GM18498 (cell line): ENCODE measurements around the gene SUN5.

ENCODE experiments used
- ATAC-seq: cut with Tn5 transposase; IDR thresholded peaks from one replicate; pipeline ENCODE4 v1.9.1; 2021; ENCODE audit warnings: mild to moderate bottlenecking, moderate library complexity; ENCODE audit not compliant: unreplicated experiment

SUN5 gene

DNA sequence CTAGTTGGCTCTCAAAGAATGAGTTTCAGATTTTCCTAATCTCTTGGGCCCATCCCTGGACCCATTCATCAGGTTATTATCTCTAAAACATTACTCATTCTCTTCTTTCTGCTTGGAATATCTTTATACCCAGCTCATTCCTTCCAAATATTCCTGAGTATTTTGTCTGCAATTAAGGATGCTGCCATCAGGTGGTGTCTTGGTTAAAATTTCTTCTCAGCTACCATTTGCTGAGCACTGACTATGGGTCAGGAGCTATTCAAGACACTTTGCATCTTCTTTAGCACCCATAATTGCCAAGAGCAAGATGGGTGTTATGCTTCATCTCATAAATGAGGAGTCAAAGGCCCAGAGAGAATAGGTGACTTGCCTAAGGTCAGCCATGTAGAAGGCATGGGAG, 8.4 kb downstream of the SUN5 start:
- ATAC-seq: no peak

DNA sequence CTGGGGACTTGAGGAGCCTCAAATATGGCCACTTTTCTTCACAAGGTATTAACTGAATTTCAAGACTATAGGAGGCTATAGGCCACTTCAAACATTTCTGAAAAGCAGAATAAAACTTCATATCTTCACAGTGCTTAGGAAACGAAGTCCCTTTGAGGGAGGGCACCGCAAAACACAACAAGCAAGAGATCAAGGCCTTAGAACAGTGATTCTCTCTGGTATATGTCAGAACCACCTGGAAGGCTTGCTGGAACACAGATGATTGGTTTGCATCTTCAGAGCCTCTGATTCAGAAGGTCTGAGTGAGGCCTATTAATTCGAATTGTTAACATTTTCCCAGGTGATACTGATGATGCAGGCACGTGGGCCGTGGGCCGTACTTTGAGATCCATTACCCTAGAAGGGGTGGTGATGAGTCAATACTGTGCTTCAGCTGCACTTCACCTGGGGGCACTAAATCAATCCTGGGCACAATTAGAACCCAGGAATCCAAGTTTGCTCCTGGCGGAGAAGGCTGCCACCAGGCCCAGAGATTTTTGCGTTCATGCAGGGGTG, 10.7 kb downstream of the SUN5 start:
- no peak for ATAC-seq

DNA sequence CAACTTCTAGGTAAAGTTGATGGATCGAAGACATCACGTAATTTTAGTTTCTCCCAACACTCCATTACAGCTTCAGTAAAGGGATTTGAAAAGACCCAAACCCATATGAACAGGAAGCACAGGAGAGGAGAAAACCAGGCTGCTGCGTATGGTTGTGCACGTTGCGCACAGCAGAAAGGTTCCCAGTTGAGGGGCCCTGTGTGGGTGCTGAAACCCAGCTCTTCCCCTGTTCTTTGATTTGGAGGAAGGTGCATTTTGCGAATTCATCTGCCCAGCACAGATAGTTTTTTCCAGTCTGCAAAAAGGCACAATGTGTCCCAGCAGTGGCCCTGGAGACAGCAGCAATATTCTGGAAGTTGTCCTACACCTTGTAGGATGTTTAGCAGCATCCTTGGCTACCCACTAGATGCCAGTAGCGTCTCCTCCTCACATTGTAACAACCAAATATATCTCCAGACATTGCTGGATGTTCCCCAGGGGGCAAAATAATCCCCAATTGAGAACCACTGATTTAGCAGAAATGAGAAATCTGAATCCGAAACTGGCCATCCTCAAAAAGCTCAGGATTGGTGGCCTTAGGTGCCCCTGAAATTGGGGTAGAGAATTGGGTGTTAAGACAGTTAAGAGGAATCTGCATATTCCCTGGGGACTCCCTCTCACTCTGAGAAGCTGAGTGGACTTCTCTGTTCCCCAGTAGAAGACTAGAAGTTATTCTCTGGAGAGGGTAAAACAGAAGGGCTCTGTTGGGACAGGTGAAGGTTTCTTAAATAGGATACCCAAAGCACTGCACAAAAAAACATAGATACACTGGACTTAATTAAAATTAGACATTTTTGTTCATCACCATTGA, 12.2 kb downstream of the SUN5 start:
- no peak for ATAC-seq

DNA sequence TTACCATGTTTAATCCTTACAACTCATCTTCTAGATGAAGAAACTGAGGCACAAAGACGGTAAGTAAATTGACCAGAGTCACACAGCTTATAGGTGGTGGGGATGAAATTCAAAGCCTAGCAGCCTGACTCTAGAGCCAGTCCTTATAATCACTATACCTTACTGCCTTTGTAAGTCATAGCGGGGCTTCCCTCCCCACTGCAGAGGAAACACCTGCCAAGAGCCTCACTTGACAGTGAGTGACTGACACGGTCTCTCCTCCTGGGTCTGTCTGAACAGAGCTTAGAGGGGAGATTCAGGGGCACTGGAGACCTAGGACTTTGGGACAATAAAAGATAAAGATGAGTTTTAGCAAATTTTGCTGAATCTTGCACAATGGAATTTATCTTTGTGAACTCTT, 12.8 kb downstream of the SUN5 start:
- no peak for ATAC-seq

DNA sequence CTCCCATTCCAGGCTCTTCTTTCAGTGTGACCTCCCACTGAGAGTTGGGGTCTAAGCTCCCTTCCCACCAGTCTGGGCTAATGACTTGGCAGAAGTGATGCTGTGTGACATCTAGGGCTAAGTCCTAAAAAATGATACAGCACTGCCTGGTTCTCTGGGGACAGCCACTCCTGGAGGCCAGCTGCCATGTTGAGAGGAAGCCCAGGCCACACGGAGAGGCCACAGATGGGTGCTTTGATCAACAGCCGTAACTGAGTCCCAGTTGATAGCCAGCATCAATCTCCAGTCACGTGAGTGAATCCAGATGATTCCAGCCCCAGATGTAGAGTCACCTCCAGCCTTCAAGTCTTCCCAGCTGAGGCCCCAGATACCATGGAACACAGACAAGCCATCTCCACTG, 13.8 kb downstream of the SUN5 start:
- no peak for ATAC-seq

DNA sequence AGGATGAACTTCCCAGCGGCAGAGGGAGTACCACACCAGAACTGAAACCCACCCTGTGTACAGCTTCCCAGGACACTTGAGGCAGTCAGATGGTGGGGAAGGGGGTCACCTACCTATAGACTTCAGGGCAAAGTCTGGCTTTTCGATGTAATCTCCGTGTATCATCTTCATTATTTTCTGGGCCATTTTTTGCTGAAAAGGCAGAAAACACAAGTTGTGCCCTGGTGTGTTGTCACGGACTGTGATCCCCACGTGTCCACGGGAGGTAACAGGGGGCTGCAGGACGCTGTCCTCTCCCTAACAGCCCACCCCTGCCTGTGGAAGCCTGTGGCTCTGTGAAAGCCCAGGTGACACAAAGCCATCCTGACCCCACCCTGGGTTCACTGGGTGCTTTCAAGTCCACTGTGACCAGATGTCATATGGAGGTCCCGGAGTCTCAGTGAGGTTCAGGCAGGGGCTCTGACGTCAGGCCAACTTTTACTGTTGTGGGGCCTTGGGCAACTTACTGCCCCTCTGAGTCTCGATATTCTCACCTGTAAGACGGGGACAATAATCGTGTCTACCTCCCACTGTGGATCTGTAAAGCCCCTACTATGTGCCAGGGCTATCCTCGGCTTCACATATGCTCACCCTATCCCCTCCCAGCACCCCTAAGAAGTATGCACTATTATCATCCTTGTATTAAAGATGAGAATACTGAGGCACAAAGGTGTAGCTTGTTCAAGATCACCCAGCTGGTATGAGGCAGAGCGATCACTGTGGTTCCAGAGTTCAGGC, 14.5 kb downstream of the SUN5 start:
- ATAC-seq: no peak

DNA sequence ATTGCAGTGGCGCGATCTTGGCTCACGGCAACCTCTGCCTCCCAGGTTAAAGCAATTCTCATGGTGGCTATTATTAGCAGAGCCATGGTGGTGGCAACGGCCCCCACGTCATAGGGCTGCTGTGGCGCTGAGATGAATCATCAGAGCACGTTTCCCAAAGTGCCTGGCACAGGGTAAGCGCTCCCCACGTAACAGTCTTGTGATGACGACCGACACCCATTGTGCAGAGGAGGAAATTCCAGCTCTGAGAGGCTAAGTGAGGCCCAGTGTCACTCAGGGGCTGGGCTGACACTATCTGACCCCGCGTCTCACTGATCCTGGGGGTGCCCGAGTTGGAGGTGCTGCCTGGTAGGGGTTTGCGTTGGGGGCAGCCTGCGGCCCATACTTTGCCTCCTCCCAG, 16.2 kb downstream of the SUN5 start:
- ATAC-seq: no peak

DNA sequence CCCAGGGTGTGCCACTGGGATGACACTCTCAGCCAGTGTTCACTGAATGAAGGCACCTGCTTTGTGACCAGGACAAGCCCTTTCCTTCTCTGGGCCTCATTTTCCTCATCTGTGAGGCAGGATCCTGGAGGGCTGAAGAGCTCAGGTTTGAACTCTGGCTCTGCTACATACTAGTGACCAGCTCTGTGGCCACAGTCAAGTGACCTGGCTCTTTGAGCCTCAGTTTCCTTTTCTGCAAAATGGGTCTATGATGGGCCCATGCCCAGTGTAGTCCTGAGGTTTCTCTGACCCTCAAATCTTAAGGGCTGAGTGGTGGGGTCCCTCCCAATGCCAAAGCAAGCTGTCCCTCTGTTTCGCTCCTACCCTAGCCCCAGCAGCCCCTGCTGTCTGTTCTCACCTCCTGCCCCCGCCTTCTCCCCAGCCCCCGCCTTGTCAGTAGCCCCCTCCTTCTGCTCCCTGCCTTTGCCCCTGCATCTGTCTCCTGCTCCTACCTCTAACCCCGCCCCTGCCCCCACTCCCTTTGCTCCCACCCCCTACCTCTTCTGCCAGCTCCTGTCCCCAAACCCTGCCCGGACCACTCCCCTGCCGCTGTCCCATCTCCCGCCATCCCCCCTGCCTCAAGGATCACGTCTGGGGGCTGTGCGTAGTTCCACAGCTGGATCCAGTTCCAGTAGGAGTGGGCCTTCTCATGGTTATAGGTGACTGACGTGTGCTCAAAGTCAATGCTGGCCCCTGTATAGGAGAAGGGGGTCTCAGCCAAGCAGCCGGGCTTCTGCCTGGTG, 17.0 kb downstream of the SUN5 start:
- no peak for ATAC-seq

DNA sequence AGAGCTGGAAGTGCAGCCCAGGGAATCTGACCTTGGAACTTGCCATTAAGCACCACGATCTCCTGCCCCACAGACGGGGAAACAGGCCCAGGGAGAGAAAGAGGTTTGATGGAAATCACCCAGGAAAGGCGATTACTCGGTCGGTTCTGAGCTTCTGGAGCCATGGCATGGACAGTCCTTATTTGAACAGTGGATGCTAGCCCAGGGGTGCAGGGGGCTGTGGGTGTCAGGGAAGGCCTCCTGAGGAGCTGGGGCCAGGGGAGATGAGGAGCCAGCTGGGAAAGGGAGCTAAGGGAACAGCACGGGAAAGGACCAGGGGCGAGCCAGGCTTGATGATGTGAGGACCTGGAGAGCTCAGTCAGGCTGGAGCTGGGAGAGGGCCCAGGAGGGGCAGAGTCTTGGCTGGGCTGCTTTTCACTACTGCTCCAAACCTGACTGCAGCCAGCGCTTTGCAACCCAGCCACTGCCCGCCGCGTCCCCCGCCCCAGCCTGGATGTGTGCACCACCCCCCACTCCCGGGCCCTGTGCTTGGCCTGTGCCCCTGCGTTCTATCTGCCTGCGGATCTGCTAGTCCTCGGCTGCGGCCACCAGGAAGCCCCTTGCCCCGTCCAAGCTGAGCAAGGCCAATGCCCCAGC, 17.8 kb downstream of the SUN5 start:
- ATAC-seq: no peak

DNA sequence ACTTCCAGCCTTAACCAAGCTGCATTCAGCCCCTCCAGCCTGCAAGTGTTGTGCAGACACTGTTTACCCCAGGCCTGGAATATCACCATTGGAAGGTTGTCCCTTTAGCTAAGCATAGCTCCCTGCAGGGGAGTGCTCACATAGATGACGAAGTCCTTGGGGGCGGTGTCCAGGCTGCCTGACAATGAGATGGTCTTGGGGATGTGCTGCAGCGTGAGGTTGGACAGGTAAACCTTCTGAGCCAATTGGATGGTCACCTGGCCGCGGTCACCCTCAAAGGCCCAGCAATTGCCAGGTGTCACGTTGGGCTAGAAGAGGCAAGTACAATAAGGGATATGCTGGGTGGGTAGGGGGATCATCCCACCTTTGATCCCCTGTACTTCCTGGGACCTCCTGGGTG, 18.6 kb downstream of the SUN5 start:
- ATAC-seq: no peak

DNA sequence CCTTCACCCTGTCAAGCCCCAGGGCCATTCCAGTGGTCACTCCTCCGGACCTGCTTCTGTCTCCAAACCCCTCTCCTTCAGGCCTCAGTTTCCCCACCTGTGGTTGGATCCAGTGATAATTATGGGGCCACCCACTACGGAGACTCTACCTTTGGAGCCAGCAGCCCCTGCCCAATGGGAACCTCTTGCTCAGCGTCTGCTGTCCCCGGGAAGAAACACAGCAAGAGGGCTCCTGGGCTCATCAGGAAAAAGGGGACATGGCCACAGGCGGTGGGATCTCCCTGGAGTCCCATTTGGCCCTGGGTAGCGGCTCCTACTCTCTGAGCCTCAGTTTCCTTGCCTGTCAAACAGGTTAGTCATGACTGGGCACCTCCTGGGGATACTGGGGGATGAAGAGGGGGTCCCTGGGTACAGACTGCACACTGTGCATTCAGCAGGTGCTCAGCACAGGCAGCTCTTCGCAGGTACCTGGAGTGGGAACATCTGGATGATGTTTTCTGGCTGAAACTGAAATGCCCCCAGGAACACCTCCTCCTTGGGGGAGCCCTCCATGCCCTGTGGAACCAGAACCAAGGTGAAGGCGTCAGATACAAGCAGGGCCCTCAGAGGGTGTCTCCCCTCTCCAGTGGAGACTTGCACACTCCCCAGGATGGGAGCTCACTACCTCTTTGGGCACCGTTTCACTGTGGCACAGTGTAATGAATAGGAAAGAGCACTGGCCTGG, 19.4 kb downstream of the SUN5 start:
- ATAC-seq: no peak

DNA sequence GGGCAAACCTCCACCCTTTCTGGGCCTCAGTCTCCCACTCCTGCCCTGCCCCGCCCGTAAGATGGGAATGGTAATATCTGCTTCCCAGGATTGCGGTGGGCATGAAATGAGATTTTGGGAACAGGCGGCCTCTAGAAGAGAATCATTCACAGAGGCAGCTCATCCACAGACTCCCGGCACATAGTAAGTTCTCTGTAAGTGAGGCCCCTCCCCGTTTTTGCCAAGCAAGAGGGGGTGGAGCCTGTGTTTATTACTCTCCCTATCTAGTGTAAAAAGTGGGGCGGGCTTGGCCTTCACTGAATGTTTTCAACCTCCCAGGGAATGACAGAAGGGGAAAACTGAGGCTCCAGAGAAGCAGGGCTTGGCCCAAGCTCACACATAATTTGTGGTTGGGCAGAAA, 20.0 kb downstream of the SUN5 start:
- ATAC-seq: no peak

DNA sequence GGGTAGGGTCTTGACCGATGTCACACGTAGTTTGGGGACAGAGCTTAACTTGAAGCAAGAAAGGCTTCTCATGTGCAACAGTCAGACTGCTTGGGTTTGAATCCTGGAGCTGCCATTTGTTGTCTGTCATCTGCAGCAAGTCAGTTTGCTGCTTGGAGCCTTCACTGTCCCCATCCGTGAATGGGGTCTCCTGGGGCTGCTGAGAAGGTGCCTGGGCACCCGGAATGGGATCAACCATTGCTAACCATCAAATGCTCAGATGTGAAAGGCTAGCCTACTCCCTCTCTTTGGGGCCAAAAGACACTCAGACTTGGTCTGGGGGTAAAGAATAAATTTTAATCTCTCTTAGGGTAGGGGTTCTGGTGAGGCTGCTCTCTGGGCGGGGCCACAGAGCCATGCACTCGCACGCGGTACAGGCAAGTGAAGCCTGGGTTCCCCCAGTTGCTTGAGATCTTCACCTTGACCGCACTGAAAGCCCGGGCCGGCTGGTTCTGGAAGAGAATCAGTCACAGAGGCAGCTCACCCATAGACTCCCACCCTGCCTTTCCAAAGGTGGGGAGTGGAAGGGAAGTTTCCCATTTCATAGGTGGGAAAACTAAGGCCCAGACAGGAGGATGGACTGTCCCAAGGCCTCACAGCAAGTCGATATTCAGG, 20.6 kb downstream of the SUN5 start:
- no peak for ATAC-seq

DNA sequence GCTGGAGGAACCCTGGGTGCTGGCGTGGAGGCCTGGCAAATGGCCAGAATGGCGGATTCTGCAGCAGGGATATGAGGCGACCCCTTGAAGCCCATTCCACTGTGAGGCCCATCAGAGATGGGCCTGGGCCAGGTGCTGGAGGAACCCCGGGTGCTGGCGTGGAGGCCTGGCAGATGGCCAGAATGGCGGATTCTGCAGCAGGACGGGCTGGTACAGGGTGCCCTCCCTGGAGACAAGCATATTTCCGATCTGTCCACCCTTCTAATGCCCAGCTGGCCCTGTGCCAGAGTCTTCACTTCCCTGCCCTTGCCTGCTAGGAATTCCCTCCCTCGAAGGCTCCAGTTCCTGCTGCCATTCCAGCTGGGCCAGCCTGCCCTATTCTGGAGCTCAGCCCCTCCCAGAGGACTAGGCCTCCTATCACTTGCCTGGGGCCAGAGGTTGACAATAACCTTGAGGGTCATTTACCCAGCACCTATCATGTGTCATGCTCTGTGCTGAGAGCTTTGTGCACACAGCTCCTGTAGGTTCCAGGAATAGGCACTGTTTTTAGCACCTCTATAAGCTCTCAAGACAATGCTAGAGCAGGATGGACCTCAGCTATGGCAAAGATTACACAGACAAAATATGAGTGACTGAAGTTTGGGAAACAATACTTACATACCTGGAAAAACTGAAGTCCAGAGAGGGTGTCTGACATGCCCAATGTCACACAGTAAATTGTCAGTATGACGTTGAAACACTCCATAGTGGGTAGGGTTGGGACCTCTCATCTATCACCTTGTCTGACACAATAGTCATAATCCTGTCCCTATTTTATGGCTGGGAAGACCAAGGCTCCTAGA, 21.4 kb downstream of the SUN5 start:
- no peak for ATAC-seq

DNA sequence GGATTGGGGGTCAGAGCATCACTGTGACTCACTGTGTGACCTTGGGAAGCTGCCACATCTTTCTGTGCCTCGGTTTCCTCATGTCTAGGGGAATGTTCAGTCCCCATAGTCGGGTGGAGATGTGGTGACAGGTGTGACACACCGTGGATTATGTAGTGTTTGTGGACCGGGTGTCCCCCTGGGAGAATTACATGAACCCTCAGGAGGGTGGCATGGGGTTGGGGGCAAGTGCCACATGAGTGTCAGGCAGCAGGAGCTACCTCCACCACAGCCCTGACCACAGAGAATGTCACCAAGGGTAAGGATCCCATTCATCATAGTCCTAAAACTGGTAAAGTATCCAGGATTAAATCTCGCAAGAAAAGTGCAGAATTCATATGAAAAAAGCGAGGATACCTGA, 23.2 kb downstream of the SUN5 start:
- ATAC-seq: no peak

DNA sequence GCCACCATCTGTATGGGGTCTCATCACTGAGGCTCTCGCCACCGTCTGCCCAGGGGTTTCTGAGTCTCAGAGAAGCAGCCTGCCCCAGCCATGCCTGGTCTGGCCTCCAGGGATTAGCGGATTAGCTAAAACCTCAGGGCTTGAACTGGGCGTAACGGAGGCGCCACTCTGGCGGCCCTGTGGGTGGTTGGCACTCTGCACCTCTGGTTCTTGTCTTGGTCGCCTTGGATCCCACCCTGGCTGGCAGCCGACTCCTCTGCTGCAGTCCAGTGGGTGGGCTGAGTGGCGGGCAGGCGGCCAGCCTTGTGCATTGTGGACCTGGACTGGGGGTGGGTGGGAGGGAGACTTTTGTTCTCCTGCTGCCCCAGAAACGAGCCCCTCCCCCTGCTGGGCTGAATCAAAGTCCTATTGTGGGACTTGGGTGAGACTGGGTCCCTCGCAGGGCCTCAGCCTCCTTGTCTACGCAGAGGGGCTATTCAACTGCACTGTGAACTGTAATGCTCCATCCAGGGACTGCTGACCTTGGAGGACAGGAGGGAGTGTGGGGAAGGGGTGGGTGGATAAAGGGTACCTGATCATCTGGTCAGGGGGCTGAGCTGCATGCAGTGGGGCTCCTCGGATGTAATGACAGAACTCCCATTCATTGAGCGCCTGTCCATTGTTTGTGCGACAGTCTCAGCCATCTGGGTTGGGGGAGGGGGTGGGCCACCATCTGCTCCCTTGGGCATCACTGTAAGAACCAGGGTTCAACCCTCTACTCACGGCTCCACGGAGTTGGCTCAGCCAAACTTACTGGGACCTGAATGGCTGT, 23.9 kb downstream of the SUN5 start:
- no peak for ATAC-seq

DNA sequence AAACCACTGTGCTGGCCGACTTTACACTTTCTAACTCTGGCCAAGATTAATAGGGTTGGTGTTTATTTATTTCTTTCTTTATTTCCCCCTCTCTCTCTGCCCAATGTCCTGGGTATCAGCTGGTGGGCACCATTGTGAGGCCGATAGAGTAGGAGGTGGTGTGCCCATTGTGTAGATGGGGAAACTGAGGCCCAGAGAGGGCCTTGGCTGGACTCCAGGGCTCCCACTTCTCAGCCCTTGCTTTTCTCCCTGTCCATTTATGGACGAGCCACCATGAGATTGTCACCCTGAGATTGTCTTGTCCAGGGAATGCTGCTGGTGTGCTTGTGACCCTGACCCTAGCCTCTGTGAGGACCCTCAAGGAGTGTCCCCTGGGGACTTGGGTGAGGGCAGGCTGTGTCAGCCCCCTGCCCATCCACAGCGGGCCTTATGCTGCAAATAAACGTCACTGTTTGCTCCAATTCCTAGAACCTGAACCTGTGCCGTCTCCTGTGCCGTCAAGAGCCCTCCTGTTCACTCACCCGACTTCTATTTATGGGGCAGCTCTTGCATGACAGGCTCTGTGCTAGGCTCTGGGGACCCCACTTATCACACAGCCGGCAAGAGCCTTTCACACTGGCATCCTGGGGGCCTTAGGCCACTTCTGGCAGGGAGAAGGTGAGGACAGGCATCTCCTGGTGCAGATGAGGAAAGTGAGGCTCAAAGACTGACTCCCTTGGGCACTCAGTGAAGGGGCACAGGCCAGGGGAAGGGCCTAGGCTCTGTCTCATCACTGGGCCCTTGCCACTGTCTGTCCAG, 24.8 kb downstream of the SUN5 start:
- ATAC-seq: no peak
